HG03565 (cell line): Measurements from ENCODE around the gene CAMK2A.

ENCODE experiments used
- ATAC-seq: cut with Tn5 transposase; IDR thresholded peaks from one replicate; pipeline ENCODE4 v1.9.1; 2021; ENCODE audit warnings: mild to moderate bottlenecking, moderate library complexity; ENCODE audit not compliant: unreplicated experiment

CAMK2A gene

GRCh38 chr5:150279330-150280020 is 10.1 kb downstream of the CAMK2A start:
- ATAC-seq: no peak

GRCh38 chr5:150278916-150279315 is 10.7 kb downstream of the CAMK2A start:
- ATAC-seq: no peak

DNA sequence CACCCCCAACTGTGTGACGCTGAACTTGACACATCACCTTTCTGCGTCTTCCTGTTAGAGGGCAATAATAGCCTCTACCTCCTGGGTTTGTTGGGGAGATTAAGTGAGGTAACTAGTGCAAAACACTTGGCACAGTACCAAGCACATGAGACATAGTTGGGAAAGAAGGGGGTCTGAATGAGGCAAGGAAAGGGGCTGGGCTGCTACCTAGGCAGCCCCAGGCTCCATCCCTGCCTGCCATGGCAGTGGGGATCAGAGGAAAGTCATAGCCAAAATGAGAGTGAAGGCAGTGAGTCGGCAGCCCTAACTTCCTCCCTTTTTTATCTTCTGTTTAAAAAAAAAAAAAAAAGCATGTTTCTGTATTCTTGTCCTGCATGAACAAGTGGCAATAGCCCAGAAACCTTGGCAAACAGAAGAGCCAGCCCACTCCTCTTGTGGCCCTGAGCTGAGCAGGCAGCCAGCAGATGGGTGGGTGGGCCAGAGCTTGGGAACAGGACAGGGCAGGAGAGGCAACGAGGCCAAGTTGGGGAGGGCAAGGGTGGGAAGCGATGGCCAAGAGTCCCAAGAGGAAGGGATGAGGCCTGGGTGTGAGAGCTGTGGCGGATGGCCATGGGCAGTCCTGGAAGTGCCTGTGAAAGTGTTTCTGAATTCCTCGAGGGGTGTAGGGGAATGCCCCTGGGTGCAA is 11.4 kb downstream of the CAMK2A start:
- ATAC-seq: no peak

DNA sequence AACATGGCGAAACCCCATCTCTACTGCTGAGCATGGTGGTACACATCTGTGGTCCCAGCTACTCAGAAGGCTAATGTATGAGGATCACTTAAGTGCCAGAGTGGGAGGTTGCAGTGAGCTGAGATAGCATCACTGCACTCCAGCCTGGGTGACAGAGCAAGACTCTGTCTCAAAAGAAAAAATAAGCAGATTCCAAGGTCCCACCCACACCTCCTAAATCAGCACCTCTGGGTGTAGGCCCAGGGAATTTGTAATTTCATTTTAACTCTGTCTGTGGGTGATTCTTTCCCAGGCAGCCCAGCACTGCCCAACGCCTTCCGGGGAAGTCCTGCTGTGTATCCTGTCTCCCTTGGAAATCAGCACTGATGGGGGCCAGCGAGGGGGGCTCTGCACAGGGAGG is 12.5 kb downstream of the CAMK2A start:
- no peak for ATAC-seq

DNA sequence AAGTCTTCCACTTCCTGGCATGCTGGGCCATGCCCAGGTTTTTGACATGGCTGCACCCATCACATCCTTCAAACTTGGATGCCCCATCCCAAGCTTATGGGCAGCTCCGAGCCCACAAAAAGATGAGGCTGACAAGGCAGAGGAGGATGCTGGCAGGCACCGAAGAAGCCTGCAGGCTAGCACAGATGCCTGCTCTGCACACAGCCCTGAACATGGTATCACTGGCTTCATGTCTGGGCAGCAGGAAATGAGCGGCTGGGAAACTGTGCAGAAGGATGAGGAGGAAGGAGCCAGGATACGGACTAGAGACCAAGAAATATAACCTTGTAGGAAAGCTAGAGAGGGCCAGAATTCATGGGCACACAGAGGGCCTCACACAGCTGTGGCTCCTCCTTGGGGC is 14.8 kb downstream of the CAMK2A start:
- ATAC-seq: no peak

DNA sequence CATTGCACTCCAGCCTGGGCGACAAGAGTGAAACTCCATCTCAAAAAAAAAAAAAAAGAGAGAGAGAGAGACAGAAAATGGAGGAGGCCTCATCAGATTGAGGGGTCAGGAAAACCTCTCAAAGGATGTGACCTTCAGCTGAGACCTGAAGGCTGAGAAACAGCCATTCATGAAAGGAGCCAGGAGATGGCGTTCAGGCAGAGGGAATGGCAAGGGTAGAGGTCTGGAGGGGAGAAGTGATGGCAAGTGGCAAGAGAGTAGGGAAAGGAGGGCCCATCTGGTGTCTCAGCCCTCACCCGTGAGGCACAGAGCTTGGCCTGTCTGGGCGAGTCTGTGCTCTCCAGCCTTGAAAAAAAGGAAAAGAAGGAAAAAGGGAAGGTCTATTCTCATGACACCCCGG is 17.0 kb downstream of the CAMK2A start:
- no peak for ATAC-seq

DNA sequence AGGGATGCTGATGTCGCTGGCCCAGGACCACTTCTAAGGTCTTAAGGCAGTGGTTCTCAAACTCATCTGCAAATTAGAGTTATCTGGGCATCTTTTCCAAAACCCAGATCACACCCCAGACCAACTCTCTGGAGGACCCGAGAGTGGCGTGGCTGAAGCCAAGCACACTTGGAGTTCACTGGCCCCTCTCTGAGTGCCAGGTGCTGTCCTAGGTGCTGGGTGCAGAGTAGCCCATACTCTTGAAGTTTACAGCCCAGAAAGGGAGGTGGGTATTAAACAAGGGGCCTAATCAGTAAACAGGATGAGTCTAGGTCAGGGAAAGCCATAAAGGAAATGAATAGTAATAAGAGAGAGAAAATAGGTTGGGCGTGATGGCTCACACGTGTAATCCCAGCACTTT is 17.6 kb downstream of the CAMK2A start:
- no peak for ATAC-seq

DNA sequence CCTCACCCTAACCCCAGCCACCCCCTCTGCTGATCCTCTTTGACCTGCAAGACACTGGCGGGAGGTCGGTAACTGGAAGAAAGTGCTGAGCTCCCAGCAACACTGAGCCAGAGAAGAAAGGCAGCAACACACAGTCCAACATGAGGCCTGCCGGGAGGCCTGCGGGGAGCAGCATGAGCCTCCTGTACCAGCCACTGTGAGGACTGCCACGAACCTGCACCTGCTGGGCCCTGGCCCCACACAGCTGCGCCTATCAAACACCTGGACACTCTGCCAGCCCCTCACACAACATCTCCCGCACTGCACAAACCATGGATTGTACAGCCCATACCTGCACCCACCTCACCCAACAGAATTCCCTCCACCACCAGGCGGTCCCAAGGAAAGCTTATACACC is 18.3 kb downstream of the CAMK2A start:
- ATAC-seq: no peak

- no peak for ATAC-seq
Observed at GRCh38 chr5:150270541-150271295, 18.9 kb downstream of the CAMK2A start.

DNA sequence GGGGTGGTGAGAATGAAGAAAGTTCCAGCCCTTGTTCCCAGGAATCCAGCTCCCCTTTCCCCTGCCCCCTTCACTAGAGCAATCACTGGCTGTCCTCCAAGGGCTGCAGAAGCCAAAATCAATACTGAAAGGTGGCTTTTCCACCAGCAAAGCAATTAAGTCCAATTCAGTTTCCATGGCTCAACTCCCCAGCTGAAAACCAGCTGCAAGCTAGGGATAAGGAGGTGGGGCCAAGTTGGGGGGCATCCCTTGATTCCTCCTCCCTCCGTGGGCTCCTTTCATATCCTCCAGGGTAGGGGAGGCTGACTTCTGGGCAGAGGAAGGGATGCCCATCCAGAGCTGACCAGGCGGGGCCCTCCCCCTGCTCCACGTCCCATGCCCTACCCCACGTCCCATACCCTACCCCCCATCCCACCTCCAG is 22.7 kb downstream of the CAMK2A start:
- no peak for ATAC-seq

- no peak for ATAC-seq
Observed at GRCh38 chr5:150265870-150266383, 23.6 kb downstream of the CAMK2A start.

DNA sequence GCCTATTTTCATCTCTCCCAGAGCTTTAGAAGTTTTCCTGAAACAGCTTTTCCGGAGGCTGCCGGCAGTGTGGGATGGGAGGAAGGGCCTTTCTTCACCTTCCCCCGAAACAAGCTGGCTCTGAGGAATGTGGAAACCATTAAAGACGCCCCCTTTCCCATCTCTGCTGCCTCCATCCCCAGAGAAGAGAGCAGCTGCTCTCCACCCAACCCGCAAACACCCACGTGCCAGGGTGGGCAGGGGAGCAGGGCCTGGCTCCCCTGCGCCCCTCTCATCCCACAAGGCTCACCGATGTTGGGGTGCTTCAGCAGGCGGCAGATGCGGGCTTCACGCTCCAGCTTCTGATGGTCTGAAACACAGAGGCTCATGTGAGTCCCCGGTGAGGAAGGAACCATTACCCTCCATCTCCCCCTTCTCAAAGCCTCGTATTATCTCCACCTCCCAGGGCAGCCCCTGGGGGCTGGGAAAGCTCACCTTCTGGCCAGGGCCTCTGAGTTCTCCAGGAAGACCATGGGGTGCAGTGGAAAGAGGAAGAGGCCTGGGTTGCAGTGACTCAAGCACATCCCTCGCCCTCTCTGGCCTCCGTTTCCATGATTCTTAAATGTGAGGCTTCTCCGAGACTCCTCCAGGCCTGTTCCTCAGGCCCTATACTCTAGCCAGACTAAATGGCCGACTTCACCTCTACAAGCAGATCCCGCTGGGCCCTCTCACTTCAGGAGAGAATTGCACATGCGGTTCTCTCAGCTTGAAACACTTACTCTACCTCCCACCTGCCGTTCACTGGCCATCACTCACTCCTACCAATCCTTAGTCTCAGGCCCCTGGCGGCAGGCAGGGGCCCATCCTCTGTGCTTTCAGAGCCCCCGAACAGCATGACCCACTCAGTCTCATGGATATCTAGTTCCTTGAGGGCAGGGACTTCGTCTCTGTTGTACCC is 24.6 kb downstream of the CAMK2A start:
- no peak for ATAC-seq

- no peak for ATAC-seq
Observed at GRCh38 chr5:150263801-150264621, 25.6 kb downstream of the CAMK2A start.

- ATAC-seq: no peak
Observed at GRCh38 chr5:150263375-150263775, 26.2 kb downstream of the CAMK2A start.

DNA sequence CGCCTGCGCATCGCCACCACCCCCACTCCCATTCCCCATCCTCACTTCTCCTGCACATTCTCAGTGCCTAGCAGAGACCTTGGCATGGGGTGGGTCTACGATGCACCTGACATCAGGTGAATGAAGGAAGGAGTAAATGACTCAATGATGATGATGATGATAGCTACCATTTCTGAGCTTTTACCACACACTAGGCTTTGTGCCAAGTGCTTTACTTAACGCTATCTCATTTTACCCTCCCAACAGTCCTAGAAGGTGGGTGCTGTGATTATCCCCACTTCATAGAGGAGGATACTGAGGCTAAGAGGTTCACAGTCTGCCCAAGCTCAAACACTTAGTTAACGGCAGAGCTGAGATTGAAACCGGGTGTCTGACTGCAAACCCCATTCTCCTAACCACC is 27.1 kb downstream of the CAMK2A start:
- no peak for ATAC-seq

GRCh38 chr5:150261231-150261630 is 28.3 kb downstream of the CAMK2A start:
- ATAC-seq: no peak

DNA sequence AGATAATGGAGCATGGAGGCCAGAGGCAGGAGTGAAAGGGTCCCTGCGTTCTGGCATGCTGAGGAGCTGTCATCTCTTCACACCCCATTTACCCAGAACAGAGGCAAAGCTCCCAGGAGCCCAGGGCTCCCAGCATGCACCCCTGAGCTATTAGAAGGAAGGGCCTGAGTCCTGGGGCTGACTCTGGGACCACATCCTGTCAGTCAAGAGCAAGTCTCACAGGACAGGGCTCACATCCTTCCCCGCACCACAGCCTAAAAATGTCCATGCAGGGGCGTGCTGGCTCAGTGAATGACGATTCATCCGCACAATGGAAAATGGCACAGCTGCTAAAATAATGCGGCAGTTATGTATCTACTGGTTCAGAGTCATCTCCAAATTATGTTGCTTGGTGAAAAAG is 31.4 kb downstream of the CAMK2A start:
- ATAC-seq: no peak

DNA sequence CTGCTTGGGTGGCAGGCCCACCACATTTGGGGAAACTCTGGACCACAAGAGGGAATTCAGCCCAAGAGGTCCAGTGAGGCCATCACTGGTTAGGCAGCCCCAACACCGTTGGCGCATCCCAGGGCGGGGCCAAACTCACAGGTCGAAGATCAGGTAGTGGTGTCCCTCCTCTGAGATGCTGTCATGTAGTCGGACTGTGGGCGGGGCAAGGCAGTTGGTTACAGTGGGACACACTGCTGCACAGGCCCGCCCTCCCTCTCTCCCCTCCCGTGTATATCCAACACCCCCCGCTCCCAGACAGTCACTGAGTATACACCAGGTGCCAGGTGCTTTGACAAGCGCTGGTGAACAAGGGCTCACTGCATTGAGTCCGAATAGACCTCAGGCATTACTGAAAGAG is 32.1 kb downstream of the CAMK2A start:
- ATAC-seq: no peak

DNA sequence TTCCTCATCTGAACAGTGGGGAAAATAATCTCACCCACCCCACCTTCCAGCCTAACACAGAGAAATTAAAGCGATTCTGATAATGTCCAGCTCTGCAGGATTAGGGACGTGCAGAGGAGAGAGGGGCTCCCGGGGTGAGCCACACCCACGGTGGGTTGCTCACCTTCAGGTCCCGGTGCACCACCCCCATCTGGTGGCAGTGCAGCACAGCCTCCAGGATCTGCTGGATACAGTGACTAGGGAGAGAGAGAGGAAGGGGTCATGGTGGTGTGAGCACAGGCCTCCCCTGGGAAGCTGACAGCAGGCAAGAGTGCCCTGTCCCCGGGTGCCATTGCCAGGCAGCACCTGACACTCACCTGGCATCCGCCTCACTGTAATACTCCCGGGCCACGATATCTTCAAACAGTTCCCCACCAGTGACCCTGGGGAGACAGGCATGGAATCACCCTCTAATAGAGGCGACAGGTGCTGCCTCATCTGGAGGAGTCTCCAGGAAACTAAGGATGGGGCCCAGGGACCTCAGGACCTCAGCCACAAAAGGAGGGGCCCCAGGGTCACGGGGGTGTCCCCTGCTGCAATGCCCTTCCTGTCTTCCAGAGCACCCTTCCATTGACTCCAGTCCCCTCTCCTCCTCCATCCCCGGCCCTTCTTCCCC is 33.0 kb downstream of the CAMK2A start:
- no peak for ATAC-seq
